ENCODE measurements around the gene BOLL.
"Not testable (repeated sequence)": the region's sequence is repeated elsewhere in the genome, so short reads cannot be mapped to it uniquely, and the experiment has no call there.

DNA sequence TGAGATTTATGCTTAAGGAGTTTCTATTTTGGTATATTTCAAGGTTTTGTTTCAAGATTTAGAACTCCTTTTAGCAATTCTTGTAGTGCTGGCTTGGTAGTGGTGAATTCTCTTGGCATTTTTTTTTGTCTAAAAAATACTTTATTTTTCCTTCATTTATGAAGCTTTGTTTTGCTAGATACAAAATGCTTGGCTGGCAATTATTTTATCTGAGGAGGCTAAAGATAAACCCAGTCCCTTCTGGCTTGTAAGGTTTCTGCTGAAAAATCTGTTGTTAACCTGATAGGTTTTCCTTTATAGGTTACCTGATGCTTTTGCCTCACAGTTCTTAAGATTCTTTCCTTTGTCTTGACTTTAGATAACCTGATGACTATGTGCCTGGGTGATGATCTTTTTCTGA is 85.4 kb downstream of the BOLL start:
- TF ChIP-seq, protein P1, sequence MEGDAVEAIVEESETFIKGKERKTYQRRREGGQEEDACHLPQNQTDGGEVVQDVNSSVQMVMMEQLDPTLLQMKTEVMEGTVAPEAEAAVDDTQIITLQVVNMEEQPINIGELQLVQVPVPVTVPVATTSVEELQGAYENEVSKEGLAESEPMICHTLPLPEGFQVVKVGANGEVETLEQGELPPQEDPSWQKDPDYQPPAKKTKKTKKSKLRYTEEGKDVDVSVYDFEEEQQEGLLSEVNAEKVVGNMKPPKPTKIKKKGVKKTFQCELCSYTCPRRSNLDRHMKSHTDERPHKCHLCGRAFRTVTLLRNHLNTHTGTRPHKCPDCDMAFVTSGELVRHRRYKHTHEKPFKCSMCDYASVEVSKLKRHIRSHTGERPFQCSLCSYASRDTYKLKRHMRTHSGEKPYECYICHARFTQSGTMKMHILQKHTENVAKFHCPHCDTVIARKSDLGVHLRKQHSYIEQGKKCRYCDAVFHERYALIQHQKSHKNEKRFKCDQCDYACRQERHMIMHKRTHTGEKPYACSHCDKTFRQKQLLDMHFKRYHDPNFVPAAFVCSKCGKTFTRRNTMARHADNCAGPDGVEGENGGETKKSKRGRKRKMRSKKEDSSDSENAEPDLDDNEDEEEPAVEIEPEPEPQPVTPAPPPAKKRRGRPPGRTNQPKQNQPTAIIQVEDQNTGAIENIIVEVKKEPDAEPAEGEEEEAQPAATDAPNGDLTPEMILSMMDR (IDR thresholded peaks at IDR 0.05), result not testable (repeated sequence)
- TF ChIP-seq POLR2A (IDR thresholded peaks at IDR 0.05), result not testable (repeated sequence)

All from vagina (tissue), 2 donors.